Measurements from ENCODE around the gene NELL1.

The NELL1 gene

GRCh38 chr11:21285104-21285503, 615.7 kb downstream of the NELL1 start:
- Histone ChIP-seq H3K9me3 (ENCODE audit: insufficient read depth, low read length, severe bottlenecking) (no peaks in the 10 kb centered on the region), H3K27ac (ENCODE audit: low read length) (no peak overlapping the region), H4K20me1 (ENCODE audit: insufficient read depth, low read length) (no peaks in the 10 kb centered on the region), H3K9ac (ENCODE audit: low read depth, low read length) (no peak overlapping the region), H3K4me1 (ENCODE audit: insufficient read depth, low read length) (no peaks in the 10 kb centered on the region), H3K27me3 (ENCODE audit: insufficient read depth, low read length, poor library complexity) (no peaks in the 10 kb centered on the region), H3K79me2 (ENCODE audit: insufficient read depth, low read length) (no peaks in the 10 kb centered on the region), H3K4me3 (ENCODE audit: low read depth in 1 of 2, low read length in 2 of 2) (no peak overlapping the region), H2AFZ (ENCODE audit: low read depth, low read length) (no peak overlapping the region), H3K4me2 (ENCODE audit: insufficient read depth, low read length) (no peak overlapping the region), H3K36me3 (ENCODE audit: insufficient read depth, low read length) (no peaks in the 10 kb centered on the region)
- DNase-seq: no peak
- no peak for ATAC-seq (ENCODE audit: insufficient read depth, low read depth)
- TF ChIP-seq CTCF (IDR thresholded peaks at IDR 0.05; ENCODE audit: borderline replicate concordance, extremely low read depth, low read length, poor library complexity, severe bottlenecking) (no peak), EZH2 (IDR thresholded peaks at IDR 0.05; ENCODE audit: borderline replicate concordance, low read depth, low read length, severe bottlenecking) (no peak)

DNA sequence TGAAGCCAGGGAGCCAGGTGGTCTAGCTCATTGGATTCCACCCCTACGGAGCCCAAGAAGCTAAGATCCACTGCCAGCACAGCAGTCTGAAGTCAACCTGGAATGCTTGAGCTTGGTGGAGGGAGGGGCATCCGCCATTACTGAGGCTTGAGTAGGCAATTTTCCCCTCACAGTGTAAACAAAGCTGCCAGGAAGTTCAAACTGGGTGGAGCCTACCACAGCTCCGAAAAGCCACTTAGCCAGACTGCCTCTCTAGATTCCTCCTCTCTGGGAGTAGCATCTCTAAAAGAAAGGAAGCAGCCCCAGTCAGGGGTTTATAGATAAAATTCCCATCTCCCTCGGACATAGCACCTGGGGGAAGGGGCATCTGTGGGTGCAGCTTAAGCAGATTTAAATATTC, 620.3 kb downstream of the NELL1 start:
- DNase-seq (no peak), ATAC-seq (ENCODE audit: insufficient read depth, low read depth) (no peak)
- Histone ChIP-seq H3K9me3 (ENCODE audit: insufficient read depth, low read length, severe bottlenecking) (no peaks in the 10 kb centered on the region), H3K27ac (ENCODE audit: low read length) (no peak overlapping the region), H3K4me3 (ENCODE audit: low read depth in 1 of 2, low read length in 2 of 2) (no peak overlapping the region), H3K4me1 (ENCODE audit: insufficient read depth, low read length) (no peaks in the 10 kb centered on the region), H4K20me1 (ENCODE audit: insufficient read depth, low read length) (no peaks in the 10 kb centered on the region), H3K4me2 (ENCODE audit: insufficient read depth, low read length) (no peak overlapping the region), H3K27me3 (ENCODE audit: insufficient read depth, low read length, poor library complexity) (no peaks in the 10 kb centered on the region), H3K9ac (ENCODE audit: low read depth, low read length) (no peak overlapping the region), H3K36me3 (ENCODE audit: insufficient read depth, low read length) (no peaks in the 10 kb centered on the region), H3K79me2 (ENCODE audit: insufficient read depth, low read length) (no peaks in the 10 kb centered on the region), H2AFZ (ENCODE audit: low read depth, low read length) (no peak overlapping the region)
- no peak for TF ChIP-seq EZH2 (IDR thresholded peaks at IDR 0.05; ENCODE audit: borderline replicate concordance, low read depth, low read length, severe bottlenecking)
- TF ChIP-seq CTCF (IDR thresholded peaks at IDR 0.05; ENCODE audit: borderline replicate concordance, extremely low read depth, low read length, poor library complexity, severe bottlenecking): no peak

DNA sequence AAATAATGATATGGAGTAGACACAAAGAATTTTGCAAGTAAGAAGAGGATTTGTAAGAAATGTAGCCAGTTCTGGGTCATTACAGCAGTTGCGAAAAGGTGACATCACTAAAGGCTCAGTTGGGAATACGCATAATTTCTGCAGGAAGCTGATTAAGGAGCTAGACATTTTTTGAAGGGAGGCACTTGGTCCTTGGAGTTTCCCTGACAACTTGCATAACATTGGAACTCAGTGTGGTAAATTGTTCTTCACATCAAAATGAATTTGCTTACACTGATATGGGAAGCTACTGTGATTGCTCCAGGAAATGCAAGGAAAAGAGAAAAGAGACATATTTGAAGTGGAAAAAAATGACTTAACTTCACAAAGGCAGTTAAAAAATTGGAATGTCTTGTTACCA, 626.1 kb downstream of the NELL1 start:
- Histone ChIP-seq H3K4me1 (ENCODE audit: insufficient read depth, low read length) (no peaks in the 10 kb centered on the region), H4K20me1 (ENCODE audit: insufficient read depth, low read length) (no peaks in the 10 kb centered on the region), H3K9ac (ENCODE audit: low read depth, low read length) (no peak overlapping the region), H3K36me3 (ENCODE audit: insufficient read depth, low read length) (no peaks in the 10 kb centered on the region), H3K27ac (ENCODE audit: low read length) (no peak overlapping the region), H2AFZ (ENCODE audit: low read depth, low read length) (no peak overlapping the region), H3K79me2 (ENCODE audit: insufficient read depth, low read length) (no peaks in the 10 kb centered on the region), H3K27me3 (ENCODE audit: insufficient read depth, low read length, poor library complexity) (no peaks in the 10 kb centered on the region), H3K9me3 (ENCODE audit: insufficient read depth, low read length, severe bottlenecking) (no peaks in the 10 kb centered on the region), H3K4me3 (ENCODE audit: low read depth in 1 of 2, low read length in 2 of 2) (no peak overlapping the region), H3K4me2 (ENCODE audit: insufficient read depth, low read length) (no peak overlapping the region)
- DNase-seq: no peak
- TF ChIP-seq CTCF (IDR thresholded peaks at IDR 0.05; ENCODE audit: borderline replicate concordance, extremely low read depth, low read length, poor library complexity, severe bottlenecking) (no peak), EZH2 (IDR thresholded peaks at IDR 0.05; ENCODE audit: borderline replicate concordance, low read depth, low read length, severe bottlenecking) (no peak)
- ATAC-seq (ENCODE audit: insufficient read depth, low read depth): no peak

DNA sequence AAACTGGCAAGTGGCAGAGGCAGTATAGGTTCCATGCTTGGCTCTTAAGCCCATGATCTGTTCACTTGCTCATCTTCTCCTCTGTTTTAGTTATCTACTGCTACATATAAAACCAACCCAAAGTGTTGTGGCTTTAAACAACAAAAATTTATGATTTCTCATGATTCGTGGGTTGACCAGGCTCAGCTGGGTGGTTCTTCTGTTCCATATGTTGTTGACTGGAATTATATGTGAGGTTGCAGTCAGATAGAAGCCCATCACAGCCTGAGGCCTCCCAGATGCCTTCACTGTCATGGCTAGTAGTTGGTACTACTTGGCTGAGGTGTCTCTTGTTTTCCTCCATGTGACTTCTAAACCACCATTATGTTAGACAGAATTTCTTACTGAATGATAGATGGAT, 632.6 kb downstream of the NELL1 start:
- H3K4me1 ChIP-seq (ENCODE audit: insufficient read depth, low read length): no peaks in the 10 kb centered on the region
- no peak overlapping the region for H3K27ac ChIP-seq (ENCODE audit: low read length)
- H3K27me3 ChIP-seq (ENCODE audit: insufficient read depth, low read length, poor library complexity): no peaks in the 10 kb centered on the region
- ATAC-seq (ENCODE audit: insufficient read depth, low read depth): no peak
- no peaks in the 10 kb centered on the region for H4K20me1 ChIP-seq (ENCODE audit: insufficient read depth, low read length)
- TF ChIP-seq CTCF (IDR thresholded peaks at IDR 0.05; ENCODE audit: borderline replicate concordance, extremely low read depth, low read length, poor library complexity, severe bottlenecking) (no peak), EZH2 (IDR thresholded peaks at IDR 0.05; ENCODE audit: borderline replicate concordance, low read depth, low read length, severe bottlenecking) (no peak)
- no peaks in the 10 kb centered on the region for H3K79me2 ChIP-seq (ENCODE audit: insufficient read depth, low read length)
- no peak for DNase-seq
- H2AFZ ChIP-seq (ENCODE audit: low read depth, low read length): no peak overlapping the region
- no peak overlapping the region for H3K4me3 ChIP-seq (ENCODE audit: low read depth in 1 of 2, low read length in 2 of 2)
- H3K36me3 ChIP-seq (ENCODE audit: insufficient read depth, low read length): no peaks in the 10 kb centered on the region
- H3K9me3 ChIP-seq (ENCODE audit: insufficient read depth, low read length, severe bottlenecking): no peaks in the 10 kb centered on the region
- no peak overlapping the region for H3K4me2 ChIP-seq (ENCODE audit: insufficient read depth, low read length)
- H3K9ac ChIP-seq (ENCODE audit: low read depth, low read length): no peak overlapping the region
